ENCODE data around the gene RBMY1J. TPM values are rescaled to one million over a fixed set of nuclear protein-coding genes. Genes with fewer than 3 reads are reported as not detected.

The RBMY1J gene
- total RNA-seq, 1 experiment from 2014 or later: not detected

Other genes with a start within 250 kb of the RBMY1J start
- gene RBMY1F, start 220.5 kb upstream of the RBMY1J start, total RNA-seq (2014; rRNA removed; shearing (Covaris generic); ENCODE audit: low replicate concordance): not detected in 2 replicates

All from Karpas-422 (cell line).